Spleen (tissue), 7 donors: ENCODE data around the gene AADACL3.

ENCODE experiments used
- CTCF ChIP-seq, 11 experiments: fragments of 200-600 bp in 7 of 11; fragments of 450-650 bp in 4 of 11; sonication (generic) in 4 of 11; IDR thresholded peaks in 8 of 11; conservative IDR thresholded peaks in 3 of 11; 1 replicate in 7 of 11; 2 replicates in 4 of 11; pipeline versions ENCODE4 v1.4.0 to v1.8.0; 2016 to 2021; ENCODE audit warnings: antibody characterized with exemption in 11 of 11, inconsistent platforms in 4 of 11, mild to moderate bottlenecking in 1 of 11
- POLR2A ChIP-seq, 3 donors: fragments of 450-650 bp; IDR thresholded peaks; one replicate each; pipeline ENCODE4 v1.5.1; 2017; ENCODE audit warnings: antibody characterized with exemption in 3 of 3, mild to moderate bottlenecking in 1 of 3
- donor health status: DM: no; HTN: no; CAD: no; lungs with moderate emphysema.
- donor health status: DM: no; HTN: no; CAD: no.
- donor health status: DM: no; HTN: no; CAD: no.

- TF ChIP-seq CTCF (IDR thresholded peaks at IDR 0.05 in 8 of 11, conservative IDR thresholded peaks at IDR 0.05 in 3 of 11), result no peak
- no peak for TF ChIP-seq POLR2A (IDR thresholded peaks at IDR 0.05)
Measured at GRCh38 chr1:12708396-12709090, 7.4 kb upstream of the AADACL3 start.
